GM12878 (cell line): ENCODE measurements around the gene ADCYAP1. TPM values are rescaled to one million over a fixed set of nuclear protein-coding genes. Genes with fewer than 3 reads are reported as not detected.
A peak's percentile ranks its signal among the peaks of the same experiment; 100 is the strongest.

Experiments used
- ATAC-seq: fragments of 200-7000 bp; cut with Tn5 transposase; 3 replicates; pipeline ENCODE4 v1.9.1; 2020; ENCODE audit warnings: mild to moderate bottlenecking, moderate library complexity
- BruUV-seq: library from RNA; stranded (reverse); fragments of 400-500 nt; replicated peaks from 2 replicates; lab custom pipeline; 2021; lab: Mats Ljungman, UMichigan
- CTCF ChIA-PET: fragments of 300-600 bp; sonication (Branson Sonifier 250); formaldehyde crosslinking; extraction: SDS; loops from one replicate; lab custom pipeline; 2021; ENCODE audit warnings: inconsistent platforms; lab: Yijun Ruan, JAX
- POLR2A ChIA-PET: fragments of 350-600 bp; formaldehyde crosslinking; extraction: SDS; loops from one replicate; lab custom pipeline; 2021; ENCODE audit warnings: inconsistent platforms; lab: Charles Lee
- RAD21 ChIA-PET: fragments of 300-600 bp; sonication (Branson Sonifier 250); formaldehyde crosslinking; loops from one replicate; lab custom pipeline; 2023; ENCODE audit warnings: antibody characterized with exemption; ENCODE audit not compliant: unreplicated experiment; lab: Charles Lee
- SMC1A ChIA-PET: fragments of 300-600 bp; sonication (Branson Sonifier 250); formaldehyde crosslinking; loops from one replicate; lab custom pipeline; 2023; ENCODE audit not compliant: unreplicated experiment, uncharacterized antibody; lab: Charles Lee
- DNase-seq: peaks from one replicate; pipeline ENCODE4 v3.0.0-alpha.2; 2011; ENCODE audit warnings: low read depth, low spot score
- FAIRE-seq: peaks from 3 replicates; lab custom pipeline; 2011; peaks lifted over from hg19 to GRCh38; lab: Jason Lieb, UNC
- H2AFZ ChIP-seq: 2 replicates; pipeline ENCODE4 v1.6.0; 2011; ENCODE audit warnings: low read depth, low read length, control low read depth; ENCODE audit not compliant: control insufficient read depth
- H3K27ac ChIP-seq: 2 replicates; pipeline ENCODE4 v1.5.1; 2011; ENCODE audit warnings: control low read depth; ENCODE audit not compliant: control insufficient read depth, insufficient read depth
- H3K27me3 ChIP-seq, 2 experiments: replicated peaks in 1 of 2; 2 replicates each; pipeline versions ENCODE4 v1.6.0 to v1.6.1; 2011; ENCODE audit warnings: low read length in 1 of 2; ENCODE audit not compliant: control insufficient read depth in 2 of 2, insufficient read depth in 2 of 2
- H3K36me3 ChIP-seq, 2 experiments: 2 replicates each; pipeline ENCODE4 v1.5.1; 2011; ENCODE audit warnings: low read length in 1 of 2; ENCODE audit not compliant: control insufficient read depth in 2 of 2, insufficient read depth in 2 of 2
- H3K4me1 ChIP-seq: 2 replicates; pipeline ENCODE4 v1.6.1; 2011; ENCODE audit warnings: mild to moderate bottlenecking, low read length, moderate library complexity, mixed read lengths; ENCODE audit not compliant: control insufficient read depth, insufficient read depth
- H3K4me2 ChIP-seq: 2 replicates; pipeline ENCODE4 v1.6.0; 2011; ENCODE audit warnings: control low read depth; ENCODE audit not compliant: control insufficient read depth, insufficient read depth
- H3K4me3 ChIP-seq: fragments of 200-600 bp; sonication (generic); 2 replicates; pipeline ENCODE4 v1.5.1; 2016
- H3K79me2 ChIP-seq: 2 replicates; pipeline ENCODE4 v1.6.0; 2011; ENCODE audit warnings: low read length; ENCODE audit not compliant: control insufficient read depth, insufficient read depth
- H3K9ac ChIP-seq: 2 replicates; pipeline ENCODE4 v1.8.0; 2011; ENCODE audit warnings: low read length, control low read depth, mixed read lengths; ENCODE audit not compliant: control insufficient read depth, insufficient read depth
- H3K9me3 ChIP-seq: replicated peaks from 3 replicates; pipeline ENCODE4 v1.5.1; 2011; ENCODE audit warnings: mild to moderate bottlenecking, low read length; ENCODE audit not compliant: control insufficient read depth, insufficient read depth
- H4K20me1 ChIP-seq: 2 replicates; pipeline ENCODE4 v1.6.0; 2011; ENCODE audit not compliant: control insufficient read depth, insufficient read depth
- WGBS: methylation state at CpG from one replicate; pipeline ENCODE4 v1.1.6; 2016; ENCODE audit warnings: low lambda C conversion rate; ENCODE audit not compliant: insufficient replicate concordance, insufficient coverage; ENCODE audit errors: missing lambda C conversion rate; 5-methylcytosine and 5-hydroxymethylcytosine counted together
- in situ Hi-C: fragments of 300-500 bp; cut with MboI; formaldehyde crosslinking; loops from 9 replicates; pipeline ENCODE4 v1.14.3; 2018; ENCODE audit warnings: mixed read lengths
- intact Hi-C: fragments of 100-400 bp; cut with micrococcal nuclease; formaldehyde crosslinking; loops from one replicate; pipeline ENCODE4 v1.14.2; 2022; ENCODE audit not compliant: unreplicated experiment
- polyA plus RNA-seq, 11 experiments: library from polyadenylated mRNA; depleted of rRNA in 4 of 11; unstranded in 6 of 11; stranded (reverse) in 5 of 11; fragments of >200 nt; fragmentation: Nextera tagmentation in 4 of 11; fragmentation: Illumina TruSeq in 1 of 11; extraction: Ambion mirVana in 4 of 11; extraction: Trizol in 1 of 11; gene quantifications; 1 replicate in 1 of 11; 2 replicates in 10 of 11; pipeline versions ENCODE4 v1.2.1 to v1.2.3, GENCODE V29; 2011 to 2016; ENCODE audit warnings: inconsistent platforms in 2 of 11, missing spikeins in 2 of 11, low read depth in 1 of 11
- total RNA-seq, 4 experiments: library from RNA; depleted of rRNA in 3 of 4; stranded (reverse); fragments of >200 nt in 3 of 4; fragmentation: Illumina TruSeq in 1 of 4; extraction: Trizol in 1 of 4; gene quantifications; 2 replicates each; pipeline versions ENCODE4 v1.2.1 to v1.2.3, GENCODE V29; 2013 to 2021
- TF ChIP-seq, protein P1 (sequence below): fragments of 450-650 bp; IDR thresholded peaks from 2 replicates; pipeline ENCODE4 v1.6.1; 2017; ENCODE audit warnings: antibody characterized with exemption, mild to moderate bottlenecking, moderate library complexity
- TF ChIP-seq, protein P2 (sequence below): IDR thresholded peaks from 2 replicates; pipeline ENCODE4 v1.6.1; 2012; ENCODE audit warnings: mild to moderate bottlenecking, low read depth, low read length

Gene ADCYAP1
- total and polyA plus RNA-seq, 10 of the 15 experiments (the other 5 are each of a cell fraction or from before 2014, with no cell fraction given): 0.02 TPM; not detected in 9

DNA sequence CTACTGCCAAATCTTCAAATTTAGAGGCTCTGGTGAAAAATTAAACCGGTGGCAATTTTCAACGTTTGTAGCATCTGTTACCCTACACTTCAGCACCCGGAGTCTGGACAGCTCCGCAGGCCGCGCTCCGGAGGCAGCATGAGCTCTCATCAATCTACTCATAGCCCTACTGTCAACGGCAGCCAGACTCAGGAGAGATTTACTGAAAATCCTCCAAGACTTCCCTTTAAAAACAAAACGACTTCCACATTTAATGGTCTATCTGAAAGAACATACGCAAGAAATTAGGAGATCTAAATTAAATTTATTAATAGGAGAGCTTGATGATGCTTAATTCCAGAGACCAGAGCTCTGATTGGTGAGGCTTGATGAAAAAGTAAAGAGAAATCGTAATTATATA is 970 bp upstream of the ADCYAP1 start:
- H2AFZ ChIP-seq: no peak overlapping the region
- FAIRE-seq (no peak), DNase-seq (no peak), ATAC-seq (no peak)
- no peak overlapping the region for H3K4me3 ChIP-seq
- ChIA-PET POLR2A (no interaction called here), SMC1A (no interaction called here), CTCF (no interaction called here), RAD21 (no interaction called here)
- no peaks in the 10 kb centered on the region for H3K36me3 ChIP-seq
- in situ Hi-C loops (no loop called here), intact Hi-C loops (no loop called here)
- no peaks in the 10 kb centered on the region for H4K20me1 ChIP-seq
- no peaks in the 10 kb centered on the region for H3K79me2 ChIP-seq
- H3K27ac ChIP-seq: no peak overlapping the region
- peaks cover 2 to 4% of the 10 kb centered on the region in 2 experiments for H3K27me3 ChIP-seq
- no peaks in the 10 kb centered on the region for H3K4me1 ChIP-seq
- WGBS: 27% methylated on average over 11 of the region's 11 CpGs
- TF ChIP-seq, protein P1, sequence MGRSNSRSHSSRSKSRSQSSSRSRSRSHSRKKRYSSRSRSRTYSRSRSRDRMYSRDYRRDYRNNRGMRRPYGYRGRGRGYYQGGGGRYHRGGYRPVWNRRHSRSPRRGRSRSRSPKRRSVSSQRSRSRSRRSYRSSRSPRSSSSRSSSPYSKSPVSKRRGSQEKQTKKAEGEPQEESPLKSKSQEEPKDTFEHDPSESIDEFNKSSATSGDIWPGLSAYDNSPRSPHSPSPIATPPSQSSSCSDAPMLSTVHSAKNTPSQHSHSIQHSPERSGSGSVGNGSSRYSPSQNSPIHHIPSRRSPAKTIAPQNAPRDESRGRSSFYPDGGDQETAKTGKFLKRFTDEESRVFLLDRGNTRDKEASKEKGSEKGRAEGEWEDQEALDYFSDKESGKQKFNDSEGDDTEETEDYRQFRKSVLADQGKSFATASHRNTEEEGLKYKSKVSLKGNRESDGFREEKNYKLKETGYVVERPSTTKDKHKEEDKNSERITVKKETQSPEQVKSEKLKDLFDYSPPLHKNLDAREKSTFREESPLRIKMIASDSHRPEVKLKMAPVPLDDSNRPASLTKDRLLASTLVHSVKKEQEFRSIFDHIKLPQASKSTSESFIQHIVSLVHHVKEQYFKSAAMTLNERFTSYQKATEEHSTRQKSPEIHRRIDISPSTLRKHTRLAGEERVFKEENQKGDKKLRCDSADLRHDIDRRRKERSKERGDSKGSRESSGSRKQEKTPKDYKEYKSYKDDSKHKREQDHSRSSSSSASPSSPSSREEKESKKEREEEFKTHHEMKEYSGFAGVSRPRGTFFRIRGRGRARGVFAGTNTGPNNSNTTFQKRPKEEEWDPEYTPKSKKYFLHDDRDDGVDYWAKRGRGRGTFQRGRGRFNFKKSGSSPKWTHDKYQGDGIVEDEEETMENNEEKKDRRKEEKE: no peak
- TF ChIP-seq, protein P2, sequence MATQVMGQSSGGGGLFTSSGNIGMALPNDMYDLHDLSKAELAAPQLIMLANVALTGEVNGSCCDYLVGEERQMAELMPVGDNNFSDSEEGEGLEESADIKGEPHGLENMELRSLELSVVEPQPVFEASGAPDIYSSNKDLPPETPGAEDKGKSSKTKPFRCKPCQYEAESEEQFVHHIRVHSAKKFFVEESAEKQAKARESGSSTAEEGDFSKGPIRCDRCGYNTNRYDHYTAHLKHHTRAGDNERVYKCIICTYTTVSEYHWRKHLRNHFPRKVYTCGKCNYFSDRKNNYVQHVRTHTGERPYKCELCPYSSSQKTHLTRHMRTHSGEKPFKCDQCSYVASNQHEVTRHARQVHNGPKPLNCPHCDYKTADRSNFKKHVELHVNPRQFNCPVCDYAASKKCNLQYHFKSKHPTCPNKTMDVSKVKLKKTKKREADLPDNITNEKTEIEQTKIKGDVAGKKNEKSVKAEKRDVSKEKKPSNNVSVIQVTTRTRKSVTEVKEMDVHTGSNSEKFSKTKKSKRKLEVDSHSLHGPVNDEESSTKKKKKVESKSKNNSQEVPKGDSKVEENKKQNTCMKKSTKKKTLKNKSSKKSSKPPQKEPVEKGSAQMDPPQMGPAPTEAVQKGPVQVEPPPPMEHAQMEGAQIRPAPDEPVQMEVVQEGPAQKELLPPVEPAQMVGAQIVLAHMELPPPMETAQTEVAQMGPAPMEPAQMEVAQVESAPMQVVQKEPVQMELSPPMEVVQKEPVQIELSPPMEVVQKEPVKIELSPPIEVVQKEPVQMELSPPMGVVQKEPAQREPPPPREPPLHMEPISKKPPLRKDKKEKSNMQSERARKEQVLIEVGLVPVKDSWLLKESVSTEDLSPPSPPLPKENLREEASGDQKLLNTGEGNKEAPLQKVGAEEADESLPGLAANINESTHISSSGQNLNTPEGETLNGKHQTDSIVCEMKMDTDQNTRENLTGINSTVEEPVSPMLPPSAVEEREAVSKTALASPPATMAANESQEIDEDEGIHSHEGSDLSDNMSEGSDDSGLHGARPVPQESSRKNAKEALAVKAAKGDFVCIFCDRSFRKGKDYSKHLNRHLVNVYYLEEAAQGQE: peak; percentile 92
- H3K9ac ChIP-seq: no peak overlapping the region
- no peak overlapping the region for H3K4me2 ChIP-seq
- no peaks in the 10 kb centered on the region; the same call in 2 of the 3 replicates for H3K9me3 ChIP-seq
- no TSS peak for BruUV-seq
